Neural progenitor cell (in vitro differentiated cells): Measurements from ENCODE around the gene SMC3.

ENCODE experiments used
- EZH2 ChIP-seq: fragments of 200-600 bp; sonication (generic); IDR thresholded peaks from 2 replicates; pipeline ENCODE4 v1.6.1; 2017; ENCODE audit warnings: antibody characterized with exemption, mild to moderate bottlenecking, moderate library complexity
- EZH2phosphoT487 ChIP-seq: fragments of 200-600 bp; sonication (generic); IDR thresholded peaks from 2 replicates; pipeline ENCODE4 v1.6.1; 2017; ENCODE audit warnings: antibody characterized with exemption
- TF ChIP-seq, protein P1 (sequence below): fragments of 200-600 bp; sonication (generic); IDR thresholded peaks from 2 replicates; pipeline ENCODE4 v1.5.1; 2017; ENCODE audit warnings: antibody characterized with exemption, mild to moderate bottlenecking

DNA sequence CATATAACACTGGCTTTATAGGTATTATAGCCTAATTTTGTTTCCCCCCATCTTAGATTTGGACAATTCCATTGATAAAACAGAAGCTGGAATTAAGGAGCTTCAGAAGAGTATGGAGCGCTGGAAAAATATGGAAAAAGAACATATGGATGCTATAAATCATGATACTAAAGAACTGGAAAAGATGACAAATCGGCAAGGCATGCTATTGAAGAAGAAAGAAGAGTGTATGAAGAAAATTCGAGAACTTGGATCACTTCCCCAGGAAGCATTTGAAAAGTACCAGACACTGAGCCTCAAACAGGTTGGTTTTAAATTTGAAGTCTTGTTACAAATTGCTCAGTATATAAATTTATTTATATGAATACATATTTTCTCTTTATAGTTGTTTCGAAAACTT, 34.1 kb downstream of the SMC3 start:
- TF ChIP-seq, protein P1, sequence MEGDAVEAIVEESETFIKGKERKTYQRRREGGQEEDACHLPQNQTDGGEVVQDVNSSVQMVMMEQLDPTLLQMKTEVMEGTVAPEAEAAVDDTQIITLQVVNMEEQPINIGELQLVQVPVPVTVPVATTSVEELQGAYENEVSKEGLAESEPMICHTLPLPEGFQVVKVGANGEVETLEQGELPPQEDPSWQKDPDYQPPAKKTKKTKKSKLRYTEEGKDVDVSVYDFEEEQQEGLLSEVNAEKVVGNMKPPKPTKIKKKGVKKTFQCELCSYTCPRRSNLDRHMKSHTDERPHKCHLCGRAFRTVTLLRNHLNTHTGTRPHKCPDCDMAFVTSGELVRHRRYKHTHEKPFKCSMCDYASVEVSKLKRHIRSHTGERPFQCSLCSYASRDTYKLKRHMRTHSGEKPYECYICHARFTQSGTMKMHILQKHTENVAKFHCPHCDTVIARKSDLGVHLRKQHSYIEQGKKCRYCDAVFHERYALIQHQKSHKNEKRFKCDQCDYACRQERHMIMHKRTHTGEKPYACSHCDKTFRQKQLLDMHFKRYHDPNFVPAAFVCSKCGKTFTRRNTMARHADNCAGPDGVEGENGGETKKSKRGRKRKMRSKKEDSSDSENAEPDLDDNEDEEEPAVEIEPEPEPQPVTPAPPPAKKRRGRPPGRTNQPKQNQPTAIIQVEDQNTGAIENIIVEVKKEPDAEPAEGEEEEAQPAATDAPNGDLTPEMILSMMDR: no peak
- TF ChIP-seq EZH2 (no peak), EZH2phosphoT487 (no peak)
